Medulla oblongata (tissue), 1 donor: Measurements from ENCODE around the gene C5.

Experiments used
- DNase-seq: peaks from one replicate; pipeline ENCODE4 v3.0.0-alpha.2; 2015; ENCODE audit errors: extremely low spot score

The C5 gene

GRCh38 chr9:120925535-120926396, 124.3 kb downstream of the C5 start:
- no peak for DNase-seq

GRCh38 chr9:120924698-120925534, 125.2 kb downstream of the C5 start:
- DNase-seq = no peak

GRCh38 chr9:120923620-120924328, 126.3 kb downstream of the C5 start:
- no peak for DNase-seq

GRCh38 chr9:120922404-120923195, 127.5 kb downstream of the C5 start:
- no peak for DNase-seq

GRCh38 chr9:120921661-120922181, 128.4 kb downstream of the C5 start:
- no peak for DNase-seq

GRCh38 chr9:120920806-120921178, 129.3 kb downstream of the C5 start:
- DNase-seq = no peak

- no peak for DNase-seq
Measured at GRCh38 chr9:120919843-120920805, 130.0 kb downstream of the C5 start.

- DNase-seq = no peak
Measured at GRCh38 chr9:120918931-120919842, 130.9 kb downstream of the C5 start.

- no peak for DNase-seq
Measured at GRCh38 chr9:120917929-120918762, 131.9 kb downstream of the C5 start.

- no peak for DNase-seq
Measured at GRCh38 chr9:120916991-120917880, 132.8 kb downstream of the C5 start.

GRCh38 chr9:120916588-120916987, 133.5 kb downstream of the C5 start:
- DNase-seq = peak; percentile 60

GRCh38 chr9:120915854-120916470, 134.1 kb downstream of the C5 start:
- peak; percentile 42 for DNase-seq

- DNase-seq = no peak
Measured at GRCh38 chr9:120914953-120915352, 135.1 kb downstream of the C5 start.

GRCh38 chr9:120914396-120914795, 135.7 kb downstream of the C5 start:
- DNase-seq = peak; percentile 89

- no peak for DNase-seq
Measured at GRCh38 chr9:120913647-120914264, 136.3 kb downstream of the C5 start.
